ENCODE measurements around the gene SPACA6. TPM values are rescaled to one million over a fixed set of nuclear protein-coding genes. Genes with fewer than 3 reads are reported as not detected.

Gene SPACA6
- total and polyA plus RNA-seq, 10 of the 15 experiments (the other 5 are each of a cell fraction or from before 2014, with no cell fraction given) = 0.31 to 6.5 (median 1.7) TPM

DNA sequence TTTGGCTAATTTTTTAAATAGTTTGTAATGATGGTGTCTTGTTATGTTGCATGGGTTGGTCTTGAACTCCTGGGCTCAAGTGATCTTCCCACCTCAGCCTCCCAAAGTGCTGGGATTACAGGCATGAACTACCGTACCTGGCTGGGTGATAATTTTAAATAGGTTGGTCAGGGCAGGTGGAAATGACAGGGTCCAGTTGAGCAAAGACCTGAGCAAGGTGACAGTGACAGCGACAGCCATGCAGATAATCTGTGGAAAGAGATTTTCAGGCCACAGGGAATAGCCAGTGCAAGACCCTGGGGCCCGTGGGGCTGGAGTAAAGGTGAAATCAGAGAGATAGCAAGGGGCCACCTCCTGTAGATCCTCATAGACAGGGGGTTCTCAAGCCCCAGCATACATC is 3.5 kb downstream of the SPACA6 start:
- Histone ChIP-seq H2AFZ (ENCODE audit: control insufficient read depth, low read depth, low read length) (no peak overlapping the region), H3K4me3 (no peak overlapping the region), H3K9ac (ENCODE audit: control insufficient read depth, insufficient read depth, low read length) (no peak overlapping the region), H3K4me1 (ENCODE audit: control insufficient read depth, insufficient read depth, low read length) (no peaks in the 10 kb centered on the region), H3K36me3 (ENCODE audit: control insufficient read depth in 2 of 2, insufficient read depth in 2 of 2, low read length in 1 of 2) (no peaks in the 10 kb centered on the region), H3K4me2 (ENCODE audit: control insufficient read depth, insufficient read depth) (no peak overlapping the region), H3K27me3 (replicated peaks in 1 of 2; ENCODE audit: control insufficient read depth in 2 of 2, insufficient read depth in 2 of 2, low read length in 1 of 2) (no peaks in the 10 kb centered on the region; a peak in 1 of 4 replicates), H3K79me2 (ENCODE audit: control insufficient read depth, insufficient read depth, low read length) (no peaks in the 10 kb centered on the region), H4K20me1 (ENCODE audit: control insufficient read depth, insufficient read depth) (no peaks in the 10 kb centered on the region), H3K9me3 (replicated peaks; ENCODE audit: control insufficient read depth, insufficient read depth, low read length) (no peaks in the 10 kb centered on the region; the same call in 2 of the 3 replicates), H3K27ac (ENCODE audit: control insufficient read depth, insufficient read depth) (no peak overlapping the region)
- in situ Hi-C loops (cut with MboI) = no loop called here
- ChIA-PET SMC1A (ENCODE audit: uncharacterized antibody, unreplicated experiment) (no interaction called here), CTCF (no interaction called here), POLR2A (no interaction called here), RAD21 (ENCODE audit: unreplicated experiment) (no interaction called here)
- intact Hi-C loops (cut with micrococcal nuclease; ENCODE audit: unreplicated experiment) = no loop called here
- WGBS (ENCODE audit: insufficient coverage, insufficient replicate concordance, low lambda C conversion rate, missing lambda C conversion rate) = 37% methylated on average over 3 of the region's 3 CpGs
- DNase-seq (ENCODE audit: low read depth, low spot score) (no peak), ATAC-seq (no peak), FAIRE-seq (no peak)
- TF ChIP-seq SMAD5 (IDR thresholded peaks at IDR 0.05; ENCODE audit: low read depth) (no peak), ETV6 (conservative IDR thresholded peaks at IDR 0.05 in 1 of 2, IDR thresholded peaks at IDR 0.05 in 1 of 2; ENCODE audit: borderline replicate concordance in 1 of 2, low read depth in 1 of 2) (no peak), SPI1 (IDR thresholded peaks at IDR 0.05; ENCODE audit: borderline replicate concordance, insufficient read depth, low read depth, low read length) (no peak), TARDBP (IDR thresholded peaks at IDR 0.05; ENCODE audit: borderline replicate concordance) (no peak), JUND (IDR thresholded peaks at IDR 0.05; ENCODE audit: low read depth, low read length) (no peak), HCFC1 (IDR thresholded peaks at IDR 0.05; ENCODE audit: low read length) (no peak)
- TF ChIP-seq, protein P1, sequence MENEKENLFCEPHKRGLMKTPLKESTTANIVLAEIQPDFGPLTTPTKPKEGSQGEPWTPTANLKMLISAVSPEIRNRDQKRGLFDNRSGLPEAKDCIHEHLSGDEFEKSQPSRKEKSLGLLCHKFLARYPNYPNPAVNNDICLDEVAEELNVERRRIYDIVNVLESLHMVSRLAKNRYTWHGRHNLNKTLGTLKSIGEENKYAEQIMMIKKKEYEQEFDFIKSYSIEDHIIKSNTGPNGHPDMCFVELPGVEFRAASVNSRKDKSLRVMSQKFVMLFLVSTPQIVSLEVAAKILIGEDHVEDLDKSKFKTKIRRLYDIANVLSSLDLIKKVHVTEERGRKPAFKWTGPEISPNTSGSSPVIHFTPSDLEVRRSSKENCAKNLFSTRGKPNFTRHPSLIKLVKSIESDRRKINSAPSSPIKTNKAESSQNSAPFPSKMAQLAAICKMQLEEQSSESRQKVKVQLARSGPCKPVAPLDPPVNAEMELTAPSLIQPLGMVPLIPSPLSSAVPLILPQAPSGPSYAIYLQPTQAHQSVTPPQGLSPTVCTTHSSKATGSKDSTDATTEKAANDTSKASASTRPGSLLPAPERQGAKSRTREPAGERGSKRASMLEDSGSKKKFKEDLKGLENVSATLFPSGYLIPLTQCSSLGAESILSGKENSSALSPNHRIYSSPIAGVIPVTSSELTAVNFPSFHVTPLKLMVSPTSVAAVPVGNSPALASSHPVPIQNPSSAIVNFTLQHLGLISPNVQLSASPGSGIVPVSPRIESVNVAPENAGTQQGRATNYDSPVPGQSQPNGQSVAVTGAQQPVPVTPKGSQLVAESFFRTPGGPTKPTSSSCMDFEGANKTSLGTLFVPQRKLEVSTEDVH (IDR thresholded peaks at IDR 0.05; ENCODE audit: low read depth, partially characterized antibody) = no peak
- TF ChIP-seq, protein P2, sequence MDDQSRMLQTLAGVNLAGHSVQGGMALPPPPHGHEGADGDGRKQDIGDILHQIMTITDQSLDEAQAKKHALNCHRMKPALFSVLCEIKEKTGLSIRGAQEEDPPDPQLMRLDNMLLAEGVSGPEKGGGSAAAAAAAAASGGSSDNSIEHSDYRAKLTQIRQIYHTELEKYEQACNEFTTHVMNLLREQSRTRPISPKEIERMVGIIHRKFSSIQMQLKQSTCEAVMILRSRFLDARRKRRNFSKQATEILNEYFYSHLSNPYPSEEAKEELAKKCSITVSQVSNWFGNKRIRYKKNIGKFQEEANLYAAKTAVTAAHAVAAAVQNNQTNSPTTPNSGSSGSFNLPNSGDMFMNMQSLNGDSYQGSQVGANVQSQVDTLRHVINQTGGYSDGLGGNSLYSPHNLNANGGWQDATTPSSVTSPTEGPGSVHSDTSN (IDR thresholded peaks at IDR 0.05; ENCODE audit: insufficient replicate concordance, low read depth, low read length) = no peak
- TF ChIP-seq, protein P3, sequence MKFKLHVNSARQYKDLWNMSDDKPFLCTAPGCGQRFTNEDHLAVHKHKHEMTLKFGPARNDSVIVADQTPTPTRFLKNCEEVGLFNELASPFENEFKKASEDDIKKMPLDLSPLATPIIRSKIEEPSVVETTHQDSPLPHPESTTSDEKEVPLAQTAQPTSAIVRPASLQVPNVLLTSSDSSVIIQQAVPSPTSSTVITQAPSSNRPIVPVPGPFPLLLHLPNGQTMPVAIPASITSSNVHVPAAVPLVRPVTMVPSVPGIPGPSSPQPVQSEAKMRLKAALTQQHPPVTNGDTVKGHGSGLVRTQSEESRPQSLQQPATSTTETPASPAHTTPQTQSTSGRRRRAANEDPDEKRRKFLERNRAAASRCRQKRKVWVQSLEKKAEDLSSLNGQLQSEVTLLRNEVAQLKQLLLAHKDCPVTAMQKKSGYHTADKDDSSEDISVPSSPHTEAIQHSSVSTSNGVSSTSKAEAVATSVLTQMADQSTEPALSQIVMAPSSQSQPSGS (IDR thresholded peaks at IDR 0.05; ENCODE audit: low read length) = no peak
- TF ChIP-seq, protein P4, sequence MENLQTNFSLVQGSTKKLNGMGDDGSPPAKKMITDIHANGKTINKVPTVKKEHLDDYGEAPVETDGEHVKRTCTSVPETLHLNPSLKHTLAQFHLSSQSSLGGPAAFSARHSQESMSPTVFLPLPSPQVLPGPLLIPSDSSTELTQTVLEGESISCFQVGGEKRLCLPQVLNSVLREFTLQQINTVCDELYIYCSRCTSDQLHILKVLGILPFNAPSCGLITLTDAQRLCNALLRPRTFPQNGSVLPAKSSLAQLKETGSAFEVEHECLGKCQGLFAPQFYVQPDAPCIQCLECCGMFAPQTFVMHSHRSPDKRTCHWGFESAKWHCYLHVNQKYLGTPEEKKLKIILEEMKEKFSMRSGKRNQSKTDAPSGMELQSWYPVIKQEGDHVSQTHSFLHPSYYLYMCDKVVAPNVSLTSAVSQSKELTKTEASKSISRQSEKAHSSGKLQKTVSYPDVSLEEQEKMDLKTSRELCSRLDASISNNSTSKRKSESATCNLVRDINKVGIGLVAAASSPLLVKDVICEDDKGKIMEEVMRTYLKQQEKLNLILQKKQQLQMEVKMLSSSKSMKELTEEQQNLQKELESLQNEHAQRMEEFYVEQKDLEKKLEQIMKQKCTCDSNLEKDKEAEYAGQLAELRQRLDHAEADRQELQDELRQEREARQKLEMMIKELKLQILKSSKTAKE (IDR thresholded peaks at IDR 0.05; ENCODE audit: low read depth, poor library complexity, severe bottlenecking) = no peak
- no TSS peak for BruUV-seq (replicated peaks)

Measured in GM12878 (cell line).